ENCODE data around the gene ATG12. TPM values are rescaled to one million over a fixed set of nuclear protein-coding genes. Genes with fewer than 3 reads are reported as not detected.
"Not testable (repeated sequence)": the region's sequence is repeated elsewhere in the genome, so short reads cannot be mapped to it uniquely, and the experiment has no call there.

ATG12 gene
- 10 to 100 TPM in 11 of 12 donors, not detected in 1; 39.9 to 72.5 (median 61.9) TPM for polyA plus RNA-seq (ENCODE audit: insufficient read length in 12 of 12)
- long read RNA-seq, donor 1, full-length matches to known transcripts: 25 of 25 reads
- long read RNA-seq, donor 1, partial matches to known transcripts: 0 of 25 reads
- long read RNA-seq, donor 1, other reads (novel, unspliced or antisense): 0 of 25 reads
- long read RNA-seq, donor 2, full-length matches to known transcripts: 32 of 32 reads
- long read RNA-seq, donor 2, partial matches to known transcripts: 0 of 32 reads
- long read RNA-seq, donor 2, other reads (novel, unspliced or antisense): 0 of 32 reads
- long read RNA-seq, donor 3, full-length matches to known transcripts: 18 of 62 reads
- long read RNA-seq, donor 3, partial matches to known transcripts: 0 of 62 reads
- long read RNA-seq, donor 3, other reads (novel, unspliced or antisense): 44 of 62 reads
- long read RNA-seq, donor 4, full-length matches to known transcripts: 7 of 7 reads
- long read RNA-seq, donor 4, partial matches to known transcripts: 0 of 7 reads
- long read RNA-seq, donor 4, other reads (novel, unspliced or antisense): 0 of 7 reads
- long read RNA-seq, donor 5, full-length matches to known transcripts: 42 of 225 reads
- long read RNA-seq, donor 5, partial matches to known transcripts: 169 of 225 reads
- long read RNA-seq, donor 5, other reads (novel, unspliced or antisense): 14 of 225 reads
- long read RNA-seq, donor 6, full-length matches to known transcripts: 9 of 130 reads
- long read RNA-seq, donor 6, partial matches to known transcripts: 121 of 130 reads
- long read RNA-seq, donor 6, other reads (novel, unspliced or antisense): 0 of 130 reads
- long read RNA-seq, donor 7, full-length matches to known transcripts: 10 of 10 reads
- long read RNA-seq, donor 7, partial matches to known transcripts: 0 of 10 reads
- long read RNA-seq, donor 7, other reads (novel, unspliced or antisense): 0 of 10 reads
- long read RNA-seq, donor 8, full-length matches to known transcripts: 50 of 167 reads
- long read RNA-seq, donor 8, partial matches to known transcripts: 0 of 167 reads
- long read RNA-seq, donor 8, other reads (novel, unspliced or antisense): 117 of 167 reads
- long read RNA-seq, donor 9, full-length matches to known transcripts: 9 of 9 reads
- long read RNA-seq, donor 9, partial matches to known transcripts: 0 of 9 reads
- long read RNA-seq, donor 9, other reads (novel, unspliced or antisense): 0 of 9 reads
- long read RNA-seq, donor 10, full-length matches to known transcripts: 17 of 17 reads
- long read RNA-seq, donor 10, partial matches to known transcripts: 0 of 17 reads
- long read RNA-seq, donor 10, other reads (novel, unspliced or antisense): 0 of 17 reads
- long read RNA-seq, donor 11, full-length matches to known transcripts: 27 of 56 reads
- long read RNA-seq, donor 11, partial matches to known transcripts: 29 of 56 reads
- long read RNA-seq, donor 11, other reads (novel, unspliced or antisense): 0 of 56 reads

DNA sequence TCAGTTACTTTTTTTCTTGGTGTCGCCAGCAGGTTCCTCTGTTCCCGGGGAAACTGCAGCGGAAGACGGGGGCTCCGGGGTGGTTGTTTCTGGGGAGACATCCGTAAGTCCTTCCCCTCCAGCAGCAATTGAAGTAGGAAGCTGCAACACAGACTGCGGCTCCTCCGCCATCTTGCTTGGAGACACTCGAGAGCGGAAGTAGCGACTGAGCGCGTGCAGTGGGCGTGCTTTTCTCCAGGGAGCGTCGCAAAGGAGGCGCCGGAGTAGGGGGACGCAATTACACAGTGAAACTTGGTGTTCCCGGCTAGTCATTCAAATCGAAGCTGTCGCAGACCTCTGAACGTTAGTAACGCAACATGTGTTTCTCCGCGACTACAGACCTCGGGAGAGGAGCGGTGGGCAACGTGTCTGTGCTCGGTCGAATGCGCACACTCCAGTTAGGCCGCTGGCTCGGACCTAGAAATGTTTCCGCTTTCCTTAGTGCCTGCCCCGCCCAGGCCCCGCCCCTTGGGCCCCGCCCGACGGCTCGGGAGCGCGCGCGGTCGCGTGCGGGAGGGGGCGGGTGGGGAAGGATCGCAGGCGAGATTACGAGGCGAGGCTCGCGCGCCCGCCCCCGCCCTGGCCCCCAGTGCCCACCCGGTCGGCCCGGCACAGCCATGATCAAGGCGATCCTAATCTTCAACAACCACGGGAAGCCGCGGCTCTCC lies at the start of gene ATG12, which contains the start of gene AP3S1:
Gene ATG12 (minus strand): TSS at position 184 of the 707 bp plus-strand sequence. CDS start 13 bp downstream, at position 171.
Gene AP3S1 (plus strand): TSS at position 554 of the 707 bp plus-strand sequence. CDS start 103 bp downstream, at position 657.
- DNase-seq: peak; percentile 96

DNA sequence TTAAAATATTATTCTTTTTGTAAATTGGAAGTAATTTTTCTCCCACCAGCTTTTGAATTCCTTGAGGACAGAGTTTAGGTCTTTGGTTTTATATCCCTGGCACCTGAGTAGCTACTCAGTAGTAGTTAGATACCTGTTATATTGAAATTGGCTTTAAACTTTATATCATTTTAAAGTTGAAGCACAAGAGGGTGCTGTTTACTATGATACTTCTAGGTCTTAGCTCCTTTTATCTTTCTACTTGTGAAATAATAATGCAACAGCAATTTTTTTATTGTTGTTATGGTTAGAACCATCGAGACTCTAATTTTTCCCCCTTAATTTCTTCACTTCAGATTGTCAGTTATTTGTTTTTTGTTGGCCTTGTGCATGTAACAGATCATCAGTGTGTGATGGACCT lies 46.7 kb upstream of the ATG12 start:
- DNase-seq: peak; percentile 15

DNA sequence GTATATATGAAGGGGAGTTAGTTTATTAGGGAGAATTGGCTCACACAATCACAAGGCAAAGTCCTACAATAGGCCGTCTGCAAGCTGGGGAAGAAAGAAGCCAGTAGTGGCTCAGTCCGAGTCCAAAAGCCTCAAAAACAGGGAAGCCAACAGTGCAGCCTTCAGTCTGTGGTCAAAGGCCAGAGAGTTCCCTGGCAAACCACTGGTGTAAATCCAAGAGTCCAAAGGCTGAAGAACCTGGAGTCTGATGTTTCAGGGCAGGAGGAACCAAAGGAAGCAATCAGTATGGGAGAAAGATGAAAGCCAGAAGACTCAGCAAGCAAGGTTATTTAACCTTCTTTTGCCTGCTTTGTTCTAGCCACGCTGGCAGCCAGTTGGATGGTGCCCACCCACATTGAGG lies 43.8 kb upstream of the ATG12 start:
- not testable (repeated sequence) for DNase-seq

DNA sequence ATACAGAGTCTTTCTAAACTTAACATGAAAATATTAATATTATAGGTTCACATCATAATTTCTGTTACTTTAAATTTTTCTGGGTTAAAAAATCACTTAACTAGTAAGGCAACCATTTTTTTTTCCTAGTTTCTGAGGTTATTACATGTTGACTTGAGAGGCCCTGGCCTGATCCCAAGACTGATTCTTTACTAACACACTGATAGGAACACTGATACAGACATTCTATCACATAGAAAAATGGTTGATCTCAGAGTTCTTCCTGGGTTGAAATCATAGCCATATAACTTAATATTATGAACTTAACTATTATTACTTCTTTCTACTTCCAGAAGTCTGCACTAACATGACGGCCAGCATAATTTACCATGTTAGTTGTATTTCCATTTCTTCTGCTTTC lies 43.3 kb upstream of the ATG12 start:
- no peak for DNase-seq

DNA sequence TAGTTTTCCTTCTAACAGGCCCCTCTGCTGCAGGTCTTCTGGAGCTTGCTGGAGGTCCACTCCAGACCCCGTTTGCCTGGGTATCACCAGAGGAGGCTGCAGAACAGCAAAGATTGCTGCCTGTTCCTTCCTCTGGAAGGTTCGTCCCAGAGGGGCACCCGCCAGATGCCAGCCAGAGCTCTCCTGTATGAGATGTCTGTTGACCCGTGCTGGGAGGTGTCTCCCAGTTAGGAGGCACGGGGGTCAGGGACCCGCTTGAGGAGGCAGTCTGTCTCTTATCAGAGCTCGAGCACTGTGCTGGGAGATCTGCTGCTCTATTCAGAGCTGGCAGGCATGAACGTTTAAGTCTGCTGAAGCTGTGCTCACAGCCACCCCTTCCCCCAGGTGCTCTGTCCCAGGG lies 41.1 kb upstream of the ATG12 start:
- not testable (repeated sequence) for DNase-seq

DNA sequence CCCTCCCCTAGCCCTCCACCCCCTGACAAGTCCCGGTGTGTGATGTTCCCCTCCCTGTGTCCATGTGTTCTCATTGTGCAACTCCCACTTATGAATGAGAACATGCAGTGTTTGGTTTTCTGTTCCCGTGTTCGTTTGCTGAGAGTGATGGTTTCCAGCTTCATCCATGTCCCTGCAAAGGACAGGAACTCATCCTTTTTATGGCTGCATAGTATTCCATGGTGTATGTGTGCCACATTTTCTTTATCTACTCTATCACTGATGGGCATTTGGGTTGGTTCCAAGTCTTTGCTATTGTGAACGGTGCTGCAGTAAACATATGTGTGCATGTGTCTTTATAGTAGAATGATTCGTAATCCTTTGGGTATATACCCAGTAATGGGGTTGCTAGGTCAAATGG lies 36.0 kb upstream of the ATG12 start:
- DNase-seq: not testable (repeated sequence)

DNA sequence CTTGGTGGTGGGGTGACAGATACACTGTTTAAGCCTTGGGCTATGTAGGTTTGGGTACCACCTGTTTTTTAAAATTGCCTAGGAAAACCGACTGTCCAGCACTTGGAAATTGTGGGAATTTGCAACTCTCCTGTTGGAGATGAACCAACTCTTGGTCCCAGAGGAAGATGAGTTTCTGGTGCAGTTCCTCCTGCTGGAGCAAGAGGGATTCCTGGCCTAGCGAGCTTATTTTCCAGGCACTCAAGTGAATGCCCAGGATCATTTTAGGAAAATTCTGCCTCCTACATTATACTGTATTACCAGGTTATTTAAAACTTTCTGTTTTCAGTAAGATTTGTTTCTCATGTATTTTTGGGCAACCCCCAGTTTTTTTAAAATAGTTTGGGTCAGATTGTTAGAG lies 34.1 kb upstream of the ATG12 start:
- peak; percentile 24 for DNase-seq

DNA sequence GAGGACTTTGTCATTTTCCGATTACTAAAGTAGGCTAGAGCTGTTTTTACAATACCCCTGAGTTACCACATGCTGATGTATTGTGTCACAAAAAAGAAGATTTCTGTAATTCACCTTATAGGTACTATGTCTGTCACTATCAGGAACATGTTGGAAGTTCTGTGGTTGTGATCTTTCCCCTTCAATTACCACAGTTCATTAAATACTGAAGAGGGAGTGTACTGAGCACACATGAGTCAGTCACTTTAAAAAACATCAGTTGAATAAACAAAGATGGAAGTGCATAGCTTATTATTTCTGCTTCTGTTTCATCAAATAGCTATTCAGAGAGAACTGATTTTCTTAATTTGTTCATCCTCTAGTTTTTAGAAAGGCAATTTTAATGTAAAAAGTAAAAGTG lies 32.0 kb upstream of the ATG12 start:
- no peak for DNase-seq

DNA sequence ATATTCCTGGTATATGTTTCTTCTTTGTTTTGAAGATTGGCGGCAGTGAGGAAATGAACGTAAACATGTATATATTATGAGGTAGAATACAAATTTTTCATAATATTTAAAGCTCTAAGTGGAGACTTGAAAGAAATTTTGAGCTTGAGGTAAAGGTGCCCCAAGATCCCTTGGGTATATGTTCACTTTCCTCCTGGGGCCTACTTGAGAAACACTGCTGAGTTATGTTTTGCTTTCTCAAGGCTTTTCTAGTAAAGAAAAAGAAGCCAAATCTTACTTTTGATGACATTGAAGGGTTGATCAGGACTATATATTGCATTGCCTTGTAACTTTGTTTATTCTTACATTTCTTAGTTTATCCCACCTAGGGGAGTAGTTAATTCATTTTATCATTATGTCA lies 31.1 kb upstream of the ATG12 start:
- no peak for DNase-seq

DNA sequence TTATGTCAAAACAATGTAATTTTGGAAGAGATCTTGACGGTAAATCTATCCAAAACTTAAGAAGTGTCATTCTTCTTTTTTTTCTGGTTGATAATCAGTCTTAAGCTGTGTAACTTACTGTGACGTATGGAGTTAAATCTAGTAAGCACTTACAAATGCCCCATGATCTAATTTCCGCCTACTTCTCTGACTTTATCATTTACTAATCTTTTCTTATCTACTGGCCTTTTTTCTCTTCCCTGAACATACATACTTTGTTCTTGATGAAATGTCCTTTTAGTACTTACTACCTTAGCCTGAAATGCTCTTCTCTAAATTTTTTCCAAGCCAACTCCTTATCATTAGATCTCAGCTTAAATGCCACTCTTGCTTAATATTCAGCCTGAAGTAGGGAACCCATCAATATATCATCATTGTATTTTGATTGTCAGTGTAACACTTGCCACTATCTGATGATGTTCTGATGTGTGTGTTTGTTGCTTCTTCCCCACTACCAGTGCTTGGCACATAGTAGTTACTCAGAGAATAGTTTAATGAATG lies 28.0 kb upstream of the ATG12 start:
- DNase-seq: no peak

DNA sequence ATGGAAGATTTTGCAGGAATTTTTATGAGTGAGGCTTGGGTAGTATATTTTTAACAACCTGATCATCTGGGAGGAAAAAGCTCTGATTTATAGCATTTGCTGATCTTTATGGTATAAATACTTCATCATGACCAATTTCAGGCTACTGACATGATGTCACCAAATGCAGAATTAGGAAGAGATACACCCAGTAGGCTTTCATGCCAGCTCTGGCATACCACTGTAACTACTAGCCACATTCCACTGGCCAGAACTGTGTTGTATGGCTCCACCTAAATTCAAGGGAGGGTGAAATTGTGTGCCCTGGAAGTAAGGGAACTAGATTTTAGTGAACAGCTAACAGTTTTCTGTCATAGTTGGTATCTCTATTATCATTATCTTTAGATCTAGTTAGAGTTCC lies 18.0 kb upstream of the ATG12 start:
- DNase-seq: no peak

DNA sequence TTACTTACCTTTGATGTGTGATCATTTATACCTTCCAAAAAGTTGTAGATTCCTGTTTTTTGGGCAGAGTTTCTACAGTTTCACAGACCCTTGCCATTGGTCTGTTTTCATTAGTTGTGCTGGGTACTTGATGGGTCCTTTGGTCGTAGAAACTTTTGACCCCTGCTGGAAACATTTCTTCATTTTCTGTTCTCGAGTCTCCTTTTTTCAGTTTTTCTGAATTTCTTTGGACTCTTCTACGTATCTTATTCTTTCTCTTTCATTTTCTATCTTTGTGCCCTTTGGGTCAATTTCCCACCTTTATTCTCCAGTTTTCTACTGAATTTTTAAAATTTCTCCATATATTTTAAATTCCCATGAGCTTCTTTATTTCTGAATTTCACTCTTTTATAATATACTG lies 17.0 kb upstream of the ATG12 start:
- DNase-seq: no peak

DNA sequence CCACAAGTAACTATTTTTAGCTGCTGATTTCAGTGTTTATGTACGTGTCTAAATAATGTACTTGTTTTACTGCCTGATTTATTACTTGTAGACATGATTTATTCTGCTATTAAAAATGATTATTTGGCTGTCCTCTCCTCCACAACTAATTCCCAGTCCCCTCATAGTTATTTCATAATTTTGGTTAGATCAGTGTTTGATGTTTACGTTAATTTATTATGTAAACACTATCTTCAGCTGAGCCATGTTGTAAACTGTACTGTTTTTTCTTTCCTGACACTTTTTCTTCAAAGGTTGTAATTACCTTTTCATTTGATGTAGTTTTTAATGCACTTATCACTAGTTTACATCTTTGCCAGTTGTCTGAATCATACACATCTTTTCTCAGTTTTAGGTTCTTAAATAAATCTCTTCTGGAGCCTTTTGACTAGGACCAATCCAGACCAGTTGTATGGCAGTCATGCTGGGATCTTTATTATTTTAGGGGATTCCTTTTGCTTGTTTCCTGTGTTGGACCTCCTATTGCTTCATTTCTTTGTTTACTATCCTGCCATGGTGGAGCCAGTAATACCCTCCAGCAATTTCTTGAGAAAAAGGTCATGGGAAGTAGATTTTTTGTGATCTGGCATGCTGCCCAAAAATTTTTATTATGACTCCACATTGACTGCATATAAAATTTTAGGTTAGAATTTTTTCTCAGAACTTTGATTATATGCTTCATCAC lies 16.4 kb upstream of the ATG12 start:
- no peak for DNase-seq

DNA sequence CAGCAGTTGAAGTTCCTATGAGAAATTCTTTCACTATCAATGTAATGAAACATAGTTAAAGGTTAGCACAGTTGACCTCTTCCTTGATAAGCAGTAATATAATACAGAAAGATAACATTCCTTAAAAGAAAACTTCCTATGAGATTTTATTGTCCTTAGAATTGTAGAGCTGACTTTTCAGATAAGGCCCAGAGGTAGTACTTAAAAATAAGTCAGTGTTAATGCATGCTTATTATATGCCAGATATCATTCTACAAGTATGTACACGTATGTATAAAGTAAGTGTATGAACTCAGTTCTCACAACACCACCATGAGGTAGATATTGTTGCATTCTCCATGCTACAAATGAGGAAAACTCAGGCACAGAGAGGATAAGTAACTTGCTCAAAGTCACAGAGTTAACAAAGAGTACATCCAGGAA lies 15.7 kb upstream of the ATG12 start:
- DNase-seq: no peak

DNA sequence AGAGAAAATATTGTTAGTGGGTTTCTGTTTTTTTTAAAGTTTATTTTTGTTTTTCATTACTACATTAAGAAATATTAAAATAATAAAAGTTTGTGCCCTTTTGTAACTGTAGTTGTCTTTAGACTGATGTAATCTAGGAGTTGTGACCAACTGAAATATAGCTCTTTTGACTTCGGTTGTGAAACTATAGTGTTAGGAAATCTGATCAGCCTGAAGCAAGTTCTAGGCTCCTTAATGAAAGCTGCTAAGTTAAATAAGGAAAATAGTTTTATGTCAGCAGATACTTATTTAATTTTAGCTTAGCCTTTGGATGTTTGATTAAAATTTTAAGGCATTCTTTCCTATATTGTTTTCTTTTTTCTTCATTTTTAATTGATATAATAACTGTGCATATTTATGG lies 14.6 kb upstream of the ATG12 start:
- no peak for DNase-seq

DNA sequence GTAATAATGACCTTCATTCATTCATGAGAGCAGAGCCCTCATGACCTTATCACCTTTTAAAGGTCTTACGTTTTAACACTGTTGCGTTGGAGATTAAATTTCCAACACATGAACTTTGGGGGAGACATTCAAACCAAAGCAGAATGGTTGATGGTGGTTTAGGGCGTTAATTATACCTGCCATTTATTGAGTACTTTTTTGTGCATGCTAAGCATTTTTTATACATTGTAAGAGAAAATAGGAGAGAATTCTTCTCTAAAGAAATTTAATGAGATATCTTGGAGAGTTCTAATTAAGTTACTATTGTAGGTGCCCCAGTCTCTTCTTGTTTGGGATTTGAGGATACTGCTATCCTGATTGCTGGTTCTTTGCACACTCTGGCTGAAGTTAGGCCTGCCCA lies 12.8 kb upstream of the ATG12 start:
- no peak for DNase-seq

DNA sequence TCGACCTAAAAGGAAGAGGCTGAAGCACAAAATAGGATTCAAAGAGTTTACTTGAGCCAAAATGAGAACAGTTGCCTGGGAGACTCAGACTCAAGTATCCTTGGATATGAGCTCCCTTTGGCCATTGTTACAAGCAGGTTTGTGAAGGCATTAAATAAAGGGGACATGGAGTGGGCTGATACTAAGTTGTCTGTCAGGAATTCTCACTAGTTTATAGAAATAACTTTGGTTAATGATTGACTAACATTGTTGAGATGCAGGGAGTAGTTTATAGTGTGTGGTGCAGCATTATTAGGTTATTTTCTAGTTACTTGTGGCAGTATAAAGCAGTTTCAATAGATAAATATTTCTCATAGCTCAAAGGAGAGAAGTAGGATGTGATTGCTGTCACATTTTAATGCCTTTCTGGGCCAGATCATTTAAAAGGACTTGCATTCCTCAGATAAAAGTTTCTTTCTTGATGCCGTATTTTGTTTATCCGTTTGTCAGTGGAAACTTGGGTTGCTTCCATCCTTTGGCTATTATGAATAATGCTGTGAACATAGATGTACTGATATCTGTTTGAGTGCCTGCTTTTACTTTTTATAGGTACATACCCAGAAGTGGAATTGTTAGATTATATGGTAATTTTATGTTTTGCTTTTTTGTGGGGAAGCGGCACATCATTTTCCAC lies 9.5 kb upstream of the ATG12 start:
- no peak for DNase-seq

DNA sequence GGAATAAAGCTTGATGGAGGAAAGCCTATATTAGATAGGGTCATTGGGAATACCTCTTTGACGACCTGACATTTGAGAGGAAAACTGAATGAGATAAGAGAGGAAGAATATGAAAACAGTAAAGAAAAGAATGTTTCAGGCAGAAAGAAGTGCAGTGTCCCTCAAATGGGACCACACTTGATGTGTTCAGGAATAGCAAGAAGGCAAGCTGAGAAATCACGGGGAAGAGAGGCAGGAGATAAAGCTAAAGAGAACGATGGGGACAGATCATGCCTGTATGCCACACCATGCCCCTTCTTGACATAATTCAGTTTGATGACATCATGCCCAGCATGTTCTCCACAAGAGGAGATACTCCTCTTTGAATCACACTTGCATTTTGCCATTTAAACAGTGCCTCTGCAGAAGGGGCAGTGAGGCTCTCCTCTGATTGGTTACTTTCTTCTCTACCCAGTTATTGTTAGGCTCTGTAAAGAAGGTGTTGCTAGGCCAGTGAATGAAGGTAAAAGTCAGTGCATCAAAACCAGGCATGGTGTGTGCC lies 8.0 kb upstream of the ATG12 start:
- no peak for DNase-seq

DNA sequence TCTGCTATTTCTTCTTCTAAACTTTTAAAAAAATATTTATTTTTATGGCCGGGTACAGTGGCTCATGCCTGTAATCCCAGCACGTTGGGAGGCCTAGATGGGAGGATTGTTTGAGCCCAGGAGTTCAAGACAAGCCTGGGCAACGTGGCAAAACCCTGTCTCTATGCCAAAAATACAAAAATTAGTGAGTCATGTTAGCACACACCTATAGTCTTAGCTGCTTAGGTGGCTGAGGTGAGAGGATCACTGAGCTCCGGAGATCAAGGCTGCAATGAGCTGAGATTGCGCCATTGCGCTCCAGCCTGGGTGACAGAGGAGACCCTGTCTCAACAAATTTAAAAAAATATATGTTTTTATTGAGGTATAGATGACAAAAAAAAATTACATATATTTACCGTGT lies 5.9 kb upstream of the ATG12 start:
- DNase-seq: no peak
